HG03039 (cell line): ENCODE measurements around the gene SSBP2.
A peak's percentile ranks its signal among the peaks of the same experiment; 100 is the strongest.

Experiments
- ATAC-seq: cut with Tn5 transposase; IDR thresholded peaks from one replicate; pipeline ENCODE4 v1.9.1; 2021; ENCODE audit warnings: mild to moderate bottlenecking, moderate library complexity; ENCODE audit not compliant: unreplicated experiment

Gene SSBP2

GRCh38 chr5:81767938-81768337, 17.0 kb upstream of the SSBP2 start:
- ATAC-seq, result no peak

GRCh38 chr5:81767097-81767496, 16.2 kb upstream of the SSBP2 start:
- no peak for ATAC-seq

GRCh38 chr5:81766611-81767010, 15.7 kb upstream of the SSBP2 start:
- ATAC-seq, result no peak

- ATAC-seq, result no peak
These were observed 12.5 kb upstream of the SSBP2 start for GRCh38 chr5:81763294-81763928.

- ATAC-seq, result no peak
These were observed 12.0 kb upstream of the SSBP2 start for GRCh38 chr5:81762853-81763252.

GRCh38 chr5:81762401-81762800, 11.5 kb upstream of the SSBP2 start:
- ATAC-seq, result no peak

- no peak for ATAC-seq
These were observed 11.1 kb upstream of the SSBP2 start for GRCh38 chr5:81761970-81762369.

- ATAC-seq, result no peak
These were observed 10.4 kb upstream of the SSBP2 start for GRCh38 chr5:81761270-81761669.

- ATAC-seq, result no peak
These were observed 9.6 kb upstream of the SSBP2 start for GRCh38 chr5:81760521-81760920.

- ATAC-seq, result no peak
These were observed 8.7 kb upstream of the SSBP2 start for GRCh38 chr5:81759632-81760005.

GRCh38 chr5:81757404-81757803, 6.5 kb upstream of the SSBP2 start:
- no peak for ATAC-seq

GRCh38 chr5:81756016-81756415, 5.1 kb upstream of the SSBP2 start:
- ATAC-seq, result no peak

GRCh38 chr5:81755320-81755719, 4.4 kb upstream of the SSBP2 start:
- no peak for ATAC-seq

GRCh38 chr5:81754621-81755020, 3.7 kb upstream of the SSBP2 start:
- no peak for ATAC-seq

- ATAC-seq, result no peak
These were observed 2.5 kb upstream of the SSBP2 start for GRCh38 chr5:81753429-81753828.

GRCh38 chr5:81752644-81752963, 1.7 kb upstream of the SSBP2 start:
- ATAC-seq, result no peak

- no peak for ATAC-seq
These were observed 1.1 kb upstream of the SSBP2 start for GRCh38 chr5:81751836-81752643.

GRCh38 chr5:81750308-81751008, 439 bp downstream of the SSBP2 start:
- no peak for ATAC-seq

- peak; percentile 27 for ATAC-seq
These were observed 1.2 kb downstream of the SSBP2 start for GRCh38 chr5:81749561-81750307.

GRCh38 chr5:81749192-81749560, 1.7 kb downstream of the SSBP2 start:
- ATAC-seq, result no peak

GRCh38 chr5:81748556-81748955, 2.3 kb downstream of the SSBP2 start:
- no peak for ATAC-seq

GRCh38 chr5:81747030-81747429, 3.9 kb downstream of the SSBP2 start:
- ATAC-seq, result no peak
